GM12878 (cell line): Measurements from ENCODE around the gene CCDC57.

Experiments
- HDAC2 ChIP-seq: fragments of 200-600 bp; sonication (generic); IDR thresholded peaks from 2 replicates; pipeline ENCODE4 v1.6.1; 2017
- TF ChIP-seq, protein P1 (sequence below), 3 experiments: IDR thresholded peaks in 2 of 3; conservative IDR thresholded peaks in 1 of 3; 2 replicates each; pipeline ENCODE4 v1.5.1; 2011; ENCODE audit warnings: low read depth in 3 of 3, low read length in 3 of 3, mild to moderate bottlenecking in 3 of 3, control low read depth in 2 of 3, moderate library complexity in 2 of 3, inconsistent platforms in 1 of 3, mixed read lengths in 1 of 3; ENCODE audit not compliant: control insufficient read depth in 2 of 3, insufficient read depth in 1 of 3; ENCODE audit errors: extremely low read depth in 1 of 3

DNA sequence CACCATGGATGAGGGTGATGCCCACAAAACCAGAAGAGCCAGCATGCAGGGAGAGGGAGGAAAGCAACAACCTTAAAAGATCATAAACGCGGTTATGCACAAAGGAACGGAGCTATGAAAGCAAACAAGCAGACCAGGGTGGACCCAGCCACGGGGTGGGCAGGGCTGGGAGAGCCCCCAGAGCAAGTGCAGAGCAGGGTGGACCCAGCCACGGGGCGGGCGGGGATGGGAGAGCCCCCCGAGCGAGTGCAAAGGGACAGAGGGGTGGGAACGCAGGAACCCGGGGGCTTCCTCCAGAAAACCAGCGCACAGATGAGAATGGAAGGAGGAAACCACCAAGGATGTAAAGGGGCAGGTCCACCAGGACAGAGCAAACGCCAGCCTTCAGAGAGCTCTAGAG lies 33.2 kb downstream of the CCDC57 start:
- TF ChIP-seq, protein P1, sequence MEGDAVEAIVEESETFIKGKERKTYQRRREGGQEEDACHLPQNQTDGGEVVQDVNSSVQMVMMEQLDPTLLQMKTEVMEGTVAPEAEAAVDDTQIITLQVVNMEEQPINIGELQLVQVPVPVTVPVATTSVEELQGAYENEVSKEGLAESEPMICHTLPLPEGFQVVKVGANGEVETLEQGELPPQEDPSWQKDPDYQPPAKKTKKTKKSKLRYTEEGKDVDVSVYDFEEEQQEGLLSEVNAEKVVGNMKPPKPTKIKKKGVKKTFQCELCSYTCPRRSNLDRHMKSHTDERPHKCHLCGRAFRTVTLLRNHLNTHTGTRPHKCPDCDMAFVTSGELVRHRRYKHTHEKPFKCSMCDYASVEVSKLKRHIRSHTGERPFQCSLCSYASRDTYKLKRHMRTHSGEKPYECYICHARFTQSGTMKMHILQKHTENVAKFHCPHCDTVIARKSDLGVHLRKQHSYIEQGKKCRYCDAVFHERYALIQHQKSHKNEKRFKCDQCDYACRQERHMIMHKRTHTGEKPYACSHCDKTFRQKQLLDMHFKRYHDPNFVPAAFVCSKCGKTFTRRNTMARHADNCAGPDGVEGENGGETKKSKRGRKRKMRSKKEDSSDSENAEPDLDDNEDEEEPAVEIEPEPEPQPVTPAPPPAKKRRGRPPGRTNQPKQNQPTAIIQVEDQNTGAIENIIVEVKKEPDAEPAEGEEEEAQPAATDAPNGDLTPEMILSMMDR (IDR thresholded peaks at IDR 0.05 in 2 of 3, conservative IDR thresholded peaks at IDR 0.05 in 1 of 3; ENCODE audit: control insufficient read depth in 2 of 3, extremely low read depth in 1 of 3, insufficient read depth in 1 of 3, low read depth in 3 of 3, low read length in 3 of 3) = no peak
- no peak for TF ChIP-seq HDAC2
